ENCODE data around the gene FAM171A1.

FAM171A1 gene

GRCh38 chr10:15367296-15368085 is 3.6 kb downstream of the FAM171A1 start:
- H3K4me3 ChIP-seq (ENCODE audit: control insufficient read depth, low read depth, low read length), result no peak overlapping the region
- TF ChIP-seq, protein P1, sequence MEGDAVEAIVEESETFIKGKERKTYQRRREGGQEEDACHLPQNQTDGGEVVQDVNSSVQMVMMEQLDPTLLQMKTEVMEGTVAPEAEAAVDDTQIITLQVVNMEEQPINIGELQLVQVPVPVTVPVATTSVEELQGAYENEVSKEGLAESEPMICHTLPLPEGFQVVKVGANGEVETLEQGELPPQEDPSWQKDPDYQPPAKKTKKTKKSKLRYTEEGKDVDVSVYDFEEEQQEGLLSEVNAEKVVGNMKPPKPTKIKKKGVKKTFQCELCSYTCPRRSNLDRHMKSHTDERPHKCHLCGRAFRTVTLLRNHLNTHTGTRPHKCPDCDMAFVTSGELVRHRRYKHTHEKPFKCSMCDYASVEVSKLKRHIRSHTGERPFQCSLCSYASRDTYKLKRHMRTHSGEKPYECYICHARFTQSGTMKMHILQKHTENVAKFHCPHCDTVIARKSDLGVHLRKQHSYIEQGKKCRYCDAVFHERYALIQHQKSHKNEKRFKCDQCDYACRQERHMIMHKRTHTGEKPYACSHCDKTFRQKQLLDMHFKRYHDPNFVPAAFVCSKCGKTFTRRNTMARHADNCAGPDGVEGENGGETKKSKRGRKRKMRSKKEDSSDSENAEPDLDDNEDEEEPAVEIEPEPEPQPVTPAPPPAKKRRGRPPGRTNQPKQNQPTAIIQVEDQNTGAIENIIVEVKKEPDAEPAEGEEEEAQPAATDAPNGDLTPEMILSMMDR (IDR thresholded peaks at IDR 0.05; ENCODE audit: control insufficient read depth, insufficient read depth, low read depth, low read length, missing control alignments), result no peak
- DNase-seq (ENCODE audit: low read depth), result no peak

DNA sequence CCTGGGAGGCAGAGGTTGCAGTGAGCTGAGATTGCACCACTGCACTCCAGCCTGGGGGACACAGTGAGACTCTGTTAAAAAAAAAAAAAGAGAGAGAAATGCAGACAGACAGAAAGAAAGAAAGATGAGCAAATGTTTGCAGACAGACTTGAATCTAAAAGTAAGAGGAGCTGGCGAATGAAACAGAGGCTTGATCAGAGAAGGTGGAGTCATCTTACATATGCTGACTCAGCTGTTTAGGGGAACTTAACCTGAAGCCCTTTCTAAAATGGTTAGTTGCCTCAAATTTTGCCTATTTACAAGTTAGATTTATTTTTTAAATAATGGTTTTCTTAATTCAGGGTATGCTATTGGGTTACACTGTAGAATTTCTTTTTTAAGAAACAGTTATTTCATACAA is 5.4 kb downstream of the FAM171A1 start:
- no peak for DNase-seq (ENCODE audit: low read depth)
- TF ChIP-seq, protein P1 (IDR thresholded peaks at IDR 0.05; ENCODE audit: control insufficient read depth, insufficient read depth, low read depth, low read length, missing control alignments), result no peak
- H3K4me3 ChIP-seq (ENCODE audit: control insufficient read depth, low read depth, low read length), result no peak overlapping the region

- no peak for DNase-seq (ENCODE audit: low read depth)
- no peak overlapping the region for H3K4me3 ChIP-seq (ENCODE audit: control insufficient read depth, low read depth, low read length)
- TF ChIP-seq, protein P1 (IDR thresholded peaks at IDR 0.05; ENCODE audit: control insufficient read depth, insufficient read depth, low read depth, low read length, missing control alignments), result no peak
Observed at GRCh38 chr10:15364001-15364400, 7.1 kb downstream of the FAM171A1 start.

- TF ChIP-seq, protein P1 (IDR thresholded peaks at IDR 0.05; ENCODE audit: control insufficient read depth, insufficient read depth, low read depth, low read length, missing control alignments), result no peak
- no peak overlapping the region for H3K4me3 ChIP-seq (ENCODE audit: control insufficient read depth, low read depth, low read length)
- no peak for DNase-seq (ENCODE audit: low read depth)
Observed at GRCh38 chr10:15363031-15363430, 8.1 kb downstream of the FAM171A1 start.

DNA sequence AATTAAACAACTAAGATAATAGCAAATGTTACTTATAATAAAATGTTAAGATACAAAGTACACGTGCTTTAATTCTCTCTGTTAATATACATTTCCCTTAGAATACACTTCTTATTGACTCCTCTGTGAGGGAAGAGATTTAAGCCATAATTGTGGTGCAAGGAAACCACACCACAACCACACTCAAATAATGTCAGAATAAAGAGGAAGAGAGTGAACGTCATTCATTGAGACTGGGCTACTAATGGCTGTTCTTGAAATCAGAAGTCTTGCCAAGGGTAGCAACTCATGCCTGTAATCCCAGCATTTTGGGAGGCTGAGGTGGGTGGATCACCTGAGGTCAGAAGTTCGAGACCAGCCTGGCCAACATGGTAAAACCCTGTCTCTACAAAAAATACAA is 10.0 kb downstream of the FAM171A1 start:
- no peak for DNase-seq (ENCODE audit: low read depth)
- TF ChIP-seq, protein P1 (IDR thresholded peaks at IDR 0.05; ENCODE audit: control insufficient read depth, insufficient read depth, low read depth, low read length, missing control alignments), result no peak
- no peak overlapping the region for H3K4me3 ChIP-seq (ENCODE audit: control insufficient read depth, low read depth, low read length)

- TF ChIP-seq, protein P1 (IDR thresholded peaks at IDR 0.05; ENCODE audit: control insufficient read depth, insufficient read depth, low read depth, low read length, missing control alignments), result no peak
- no peak overlapping the region for H3K4me3 ChIP-seq (ENCODE audit: control insufficient read depth, low read depth, low read length)
- no peak for DNase-seq (ENCODE audit: low read depth)
Observed at GRCh38 chr10:15360566-15360965, 10.5 kb downstream of the FAM171A1 start.
